Rectal smooth muscle tissue (tissue), 1 donor: ENCODE measurements around the gene TTC27.

Experiments used
- H3K27ac ChIP-seq: one replicate; pipeline ENCODE4 v1.7.0; 2013; ENCODE audit warnings: low read depth, low read length, inconsistent platforms
- H3K27me3 ChIP-seq: one replicate; pipeline ENCODE4 v1.7.0; 2013; ENCODE audit warnings: low read length; ENCODE audit not compliant: control insufficient read depth, insufficient read depth
- H3K36me3 ChIP-seq: one replicate; pipeline ENCODE4 v1.7.0; 2013; ENCODE audit warnings: low read length; ENCODE audit not compliant: control insufficient read depth, insufficient read depth
- H3K4me1 ChIP-seq: one replicate; pipeline ENCODE4 v1.7.0; 2013; ENCODE audit warnings: low read length; ENCODE audit not compliant: control insufficient read depth, insufficient read depth
- H3K4me3 ChIP-seq: one replicate; pipeline ENCODE4 v1.7.0; 2013; ENCODE audit warnings: low read length
- H3K9ac ChIP-seq: one replicate; pipeline ENCODE4 v1.7.0; 2013; ENCODE audit warnings: low read length

The TTC27 gene

DNA sequence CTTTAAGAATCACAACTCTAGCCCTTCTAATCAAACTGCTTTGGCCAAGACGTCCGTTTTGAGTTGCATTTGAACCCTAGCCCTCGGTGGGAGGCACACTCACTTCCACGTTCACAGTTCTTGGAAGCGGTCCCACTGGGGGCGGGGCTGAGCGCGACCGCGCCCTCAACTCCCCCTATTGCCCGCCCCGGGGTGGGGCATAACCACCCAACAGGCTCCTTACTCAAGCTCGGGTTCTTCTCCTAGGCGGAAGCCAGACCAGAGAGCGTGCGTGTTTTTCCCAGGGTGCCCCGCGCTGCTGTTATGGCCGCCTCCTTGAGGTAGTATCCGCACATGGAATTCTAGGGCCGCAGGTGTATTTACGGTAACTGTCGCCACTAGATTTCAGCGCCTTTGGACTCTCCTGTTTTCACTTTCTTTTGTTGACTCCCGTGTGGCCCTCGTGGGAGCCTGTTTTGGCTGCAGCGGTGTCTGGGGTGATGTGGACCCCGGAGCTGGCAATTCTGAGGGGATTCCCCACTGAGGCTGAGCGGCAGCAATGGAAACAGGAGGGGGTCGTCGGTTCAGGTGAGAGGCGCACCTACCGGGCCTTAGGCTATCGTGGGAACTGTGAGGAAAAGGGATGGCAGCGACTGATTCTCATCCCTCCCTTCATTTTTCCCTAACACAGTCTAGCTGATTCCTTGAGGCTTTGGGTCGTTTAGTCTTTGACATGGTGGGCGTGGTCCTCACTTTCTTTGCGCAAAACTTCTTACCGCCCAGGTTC is at the start of gene TTC27:
TTC27 (plus strand) TSS at position 237 of the 766 bp plus-strand sequence; CDS start at position 480, 243 bp downstream.
- peak within 1 kb of the TSS; percentile 30 for H3K27ac ChIP-seq

DNA sequence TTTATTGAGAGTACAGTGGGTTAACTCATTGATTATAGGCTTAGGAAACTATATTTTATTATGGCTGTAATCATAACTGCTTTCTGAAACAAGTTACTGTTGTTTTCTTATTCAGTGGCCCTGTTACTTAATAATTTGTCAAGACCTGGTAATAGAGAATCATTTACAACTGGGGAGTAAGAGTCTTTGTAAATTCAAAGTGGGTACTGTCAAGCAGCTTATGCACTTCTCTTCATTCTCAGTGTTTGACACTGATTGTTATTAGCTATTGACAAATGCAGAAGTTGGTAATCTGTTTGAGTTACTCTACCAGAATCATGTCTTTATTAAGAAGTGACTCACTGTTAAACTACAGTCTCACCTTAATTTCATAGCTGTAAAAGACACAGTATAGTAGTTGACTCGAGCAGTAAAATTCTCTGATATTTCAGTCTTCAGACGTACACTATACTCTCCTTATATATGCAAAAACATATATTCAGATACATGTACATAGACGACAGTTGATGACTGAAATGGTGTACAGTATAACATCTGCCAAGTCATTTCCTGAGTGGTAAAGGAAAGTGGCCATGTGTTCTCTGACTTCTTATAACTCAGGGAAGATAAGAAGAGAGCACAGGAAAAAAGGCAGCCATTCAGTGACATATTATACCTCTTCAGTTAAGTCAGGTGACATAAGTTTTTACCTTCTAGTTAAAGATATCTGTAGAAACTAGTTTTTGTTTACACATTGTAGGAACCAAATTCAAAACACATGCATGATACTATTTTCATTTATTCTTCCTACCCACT is 36.0 kb upstream of the TTC27 start:
- H3K4me1 ChIP-seq = no peaks in the 10 kb centered on the region
- H3K27me3 ChIP-seq = no peaks in the 10 kb centered on the region
- H3K36me3 ChIP-seq = peaks cover 2% of the 10 kb centered on the region
- no peak overlapping the region for H3K27ac ChIP-seq
- no peak overlapping the region for H3K9ac ChIP-seq
- no peak overlapping the region for H3K4me3 ChIP-seq

More for the DNA sequence above, at the start of gene TTC27:
- H3K9ac ChIP-seq = peak within 1 kb of the TSS; percentile 43
- no peaks in the 10 kb centered on the region for H3K27me3 ChIP-seq
- H3K4me3 ChIP-seq = peak within 1 kb of the TSS; percentile 58
- H3K36me3 ChIP-seq = no peaks in the 10 kb centered on the region
- H3K4me1 ChIP-seq = no peaks in the 10 kb centered on the region

- H3K9ac ChIP-seq = no peak overlapping the region
- H3K4me1 ChIP-seq = no peaks in the 10 kb centered on the region
- no peak overlapping the region for H3K27ac ChIP-seq
- H3K36me3 ChIP-seq = peaks cover 6% of the 10 kb centered on the region
- no peak overlapping the region for H3K4me3 ChIP-seq
- H3K27me3 ChIP-seq = no peaks in the 10 kb centered on the region
Observed at GRCh38 chr2:32594573-32594972, 33.3 kb upstream of the TTC27 start.

DNA sequence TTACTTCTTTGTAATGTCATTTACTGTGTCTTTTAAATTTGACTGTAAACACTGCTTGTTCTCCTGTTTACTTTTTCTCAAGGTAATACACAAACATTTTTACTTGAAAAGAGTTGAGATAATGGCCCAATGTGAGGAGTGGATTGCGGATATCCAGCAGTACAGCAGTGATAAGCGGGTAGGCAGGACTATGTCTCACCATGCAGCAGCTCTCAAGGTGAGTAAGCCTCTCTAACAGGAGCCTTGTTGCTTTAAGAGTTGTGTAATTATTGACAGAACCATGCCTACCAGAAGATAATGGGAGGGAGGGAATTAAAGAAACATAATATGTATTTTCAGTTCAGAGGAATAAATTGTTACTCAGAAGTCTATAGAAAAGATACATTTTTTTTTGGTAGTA is 16.5 kb upstream of the TTC27 start:
- Histone ChIP-seq H3K27ac (no peak overlapping the region), H3K27me3 (no peaks in the 10 kb centered on the region), H3K9ac (no peak overlapping the region), H3K4me1 (no peaks in the 10 kb centered on the region), H3K36me3 (peaks cover 18% of the 10 kb centered on the region), H3K4me3 (no peak overlapping the region)

GRCh38 chr2:32611771-32612170 is 16.1 kb upstream of the TTC27 start:
- Histone ChIP-seq H3K27me3 (no peaks in the 10 kb centered on the region), H3K27ac (no peak overlapping the region), H3K4me1 (no peaks in the 10 kb centered on the region), H3K4me3 (no peak overlapping the region), H3K36me3 (peaks cover 18% of the 10 kb centered on the region), H3K9ac (no peak overlapping the region)

- Histone ChIP-seq H3K4me3 (no peak overlapping the region), H3K27me3 (no peaks in the 10 kb centered on the region), H3K9ac (no peak overlapping the region), H3K27ac (no peak overlapping the region), H3K4me1 (no peaks in the 10 kb centered on the region), H3K36me3 (peaks cover 24% of the 10 kb centered on the region)
Observed at GRCh38 chr2:32614084-32614483, 13.8 kb upstream of the TTC27 start.

DNA sequence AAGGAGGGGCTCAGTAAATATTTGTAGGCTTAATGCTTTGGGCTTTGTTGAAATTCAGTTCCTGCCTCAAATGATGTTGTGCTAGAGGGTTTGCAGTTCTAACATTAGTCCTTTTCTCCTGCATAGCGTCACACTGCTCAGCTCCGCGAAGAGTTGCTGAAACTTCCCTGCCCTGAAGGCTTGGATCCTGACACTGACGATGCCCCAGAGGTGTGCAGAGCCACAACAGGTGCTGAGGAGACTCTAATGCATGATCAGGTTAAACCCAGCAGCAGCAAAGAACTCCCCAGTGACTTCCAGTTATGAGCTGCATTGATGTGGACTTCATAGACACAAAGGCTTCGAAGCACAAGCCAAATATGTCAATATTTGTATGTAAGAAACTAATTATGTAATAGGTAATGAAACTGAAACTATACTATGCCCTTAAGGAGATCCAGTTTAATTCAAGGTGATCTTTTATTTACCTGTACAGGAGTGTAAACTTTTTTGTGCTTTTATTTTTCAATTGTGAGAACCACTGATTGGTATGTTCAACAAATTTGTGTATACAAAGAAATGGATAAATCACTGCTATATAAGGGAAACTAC is 10.2 kb upstream of the TTC27 start:
- Histone ChIP-seq H3K4me1 (no peaks in the 10 kb centered on the region), H3K4me3 (no peak overlapping the region), H3K27ac (no peak overlapping the region), H3K9ac (no peak overlapping the region), H3K36me3 (peaks cover 16% of the 10 kb centered on the region), H3K27me3 (no peaks in the 10 kb centered on the region)

DNA sequence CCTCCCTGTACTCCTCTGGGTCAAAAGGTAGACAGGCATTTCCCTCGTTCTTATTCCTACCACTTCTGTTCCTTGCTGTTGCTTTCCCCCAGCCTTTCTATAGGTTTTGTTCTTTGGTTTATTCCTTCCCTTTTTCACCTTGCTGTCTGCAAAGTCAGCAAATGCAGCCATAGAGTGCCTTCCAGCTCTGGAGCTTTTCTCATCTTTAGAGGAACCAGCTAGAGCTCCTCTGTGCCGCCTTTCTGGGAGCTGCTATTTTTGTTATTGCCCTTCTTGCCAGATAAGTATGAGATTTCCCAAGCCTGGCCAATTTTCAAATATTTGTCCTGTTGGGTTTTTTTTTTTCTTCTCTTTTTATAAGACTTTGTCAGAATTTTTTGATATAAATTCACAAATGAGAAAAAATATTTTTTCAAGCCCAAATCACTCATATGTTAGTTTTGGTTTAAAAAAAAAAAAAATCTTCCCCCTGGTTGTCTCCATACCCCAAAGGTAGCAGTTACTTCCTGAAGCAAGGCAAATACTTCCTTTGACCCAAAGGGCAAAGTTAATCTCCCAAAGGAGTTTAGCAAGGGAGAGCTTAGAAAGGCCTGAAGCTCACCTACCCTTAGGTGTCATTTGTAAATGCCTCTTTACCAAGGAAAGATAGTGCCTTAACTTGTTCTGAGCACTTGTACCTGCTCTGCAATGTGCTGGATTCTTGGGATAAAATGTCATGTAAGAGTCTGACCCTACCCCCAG is 5.1 kb upstream of the TTC27 start:
- Histone ChIP-seq H3K27me3 (no peaks in the 10 kb centered on the region), H3K27ac (no peak overlapping the region), H3K9ac (no peak overlapping the region), H3K36me3 (peaks cover 1% of the 10 kb centered on the region), H3K4me3 (no peak overlapping the region), H3K4me1 (no peaks in the 10 kb centered on the region)

GRCh38 chr2:32623311-32623706 is 4.5 kb upstream of the TTC27 start:
- Histone ChIP-seq H3K27ac (no peak overlapping the region), H3K36me3 (no peaks in the 10 kb centered on the region), H3K4me3 (no peak overlapping the region), H3K27me3 (no peaks in the 10 kb centered on the region), H3K9ac (no peak overlapping the region), H3K4me1 (no peaks in the 10 kb centered on the region)

GRCh38 chr2:32624812-32625211 is 3.0 kb upstream of the TTC27 start:
- Histone ChIP-seq H3K36me3 (no peaks in the 10 kb centered on the region), H3K4me1 (no peaks in the 10 kb centered on the region), H3K4me3 (no peak overlapping the region), H3K27ac (no peak overlapping the region), H3K27me3 (no peaks in the 10 kb centered on the region), H3K9ac (no peak overlapping the region)

GRCh38 chr2:32626639-32627221 is 1.1 kb upstream of the TTC27 start:
- Histone ChIP-seq H3K9ac (no peak overlapping the region), H3K27me3 (no peaks in the 10 kb centered on the region), H3K36me3 (no peaks in the 10 kb centered on the region), H3K4me3 (peak overlapping the region; percentile 58), H3K4me1 (no peaks in the 10 kb centered on the region), H3K27ac (no peak overlapping the region)

GRCh38 chr2:32627441-32627813 is 423 bp upstream of the TTC27 start:
- Histone ChIP-seq H3K4me1 (no peaks in the 10 kb centered on the region), H3K36me3 (no peaks in the 10 kb centered on the region), H3K4me3 (peak overlapping the region; percentile 58), H3K27me3 (no peaks in the 10 kb centered on the region), H3K9ac (no peak overlapping the region), H3K27ac (peak overlapping the region; percentile 30)
